Metanephros (tissue), 1 donor: ENCODE measurements around the gene DUSP8. TPM values are rescaled to one million over a fixed set of nuclear protein-coding genes. Genes with fewer than 3 reads are reported as not detected.

Experiments used
- total RNA-seq: library from RNA; depleted of rRNA; stranded (reverse); fragments of >200 nt; gene quantifications from one replicate; pipeline ENCODE4 v1.2.3, GENCODE V29; 2014

DUSP8 gene, protein sequence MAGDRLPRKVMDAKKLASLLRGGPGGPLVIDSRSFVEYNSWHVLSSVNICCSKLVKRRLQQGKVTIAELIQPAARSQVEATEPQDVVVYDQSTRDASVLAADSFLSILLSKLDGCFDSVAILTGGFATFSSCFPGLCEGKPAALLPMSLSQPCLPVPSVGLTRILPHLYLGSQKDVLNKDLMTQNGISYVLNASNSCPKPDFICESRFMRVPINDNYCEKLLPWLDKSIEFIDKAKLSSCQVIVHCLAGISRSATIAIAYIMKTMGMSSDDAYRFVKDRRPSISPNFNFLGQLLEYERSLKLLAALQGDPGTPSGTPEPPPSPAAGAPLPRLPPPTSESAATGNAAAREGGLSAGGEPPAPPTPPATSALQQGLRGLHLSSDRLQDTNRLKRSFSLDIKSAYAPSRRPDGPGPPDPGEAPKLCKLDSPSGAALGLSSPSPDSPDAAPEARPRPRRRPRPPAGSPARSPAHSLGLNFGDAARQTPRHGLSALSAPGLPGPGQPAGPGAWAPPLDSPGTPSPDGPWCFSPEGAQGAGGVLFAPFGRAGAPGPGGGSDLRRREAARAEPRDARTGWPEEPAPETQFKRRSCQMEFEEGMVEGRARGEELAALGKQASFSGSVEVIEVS
- 4.3 TPM for total RNA-seq

GRCh38 chr11:1572197-1573076 lies at the start of gene DUSP8:
Gene DUSP8, minus strand, starts transcription at chr11:1572271. Its CDS starts 6,445 bp downstream, at chr11:1565826.

DNA sequence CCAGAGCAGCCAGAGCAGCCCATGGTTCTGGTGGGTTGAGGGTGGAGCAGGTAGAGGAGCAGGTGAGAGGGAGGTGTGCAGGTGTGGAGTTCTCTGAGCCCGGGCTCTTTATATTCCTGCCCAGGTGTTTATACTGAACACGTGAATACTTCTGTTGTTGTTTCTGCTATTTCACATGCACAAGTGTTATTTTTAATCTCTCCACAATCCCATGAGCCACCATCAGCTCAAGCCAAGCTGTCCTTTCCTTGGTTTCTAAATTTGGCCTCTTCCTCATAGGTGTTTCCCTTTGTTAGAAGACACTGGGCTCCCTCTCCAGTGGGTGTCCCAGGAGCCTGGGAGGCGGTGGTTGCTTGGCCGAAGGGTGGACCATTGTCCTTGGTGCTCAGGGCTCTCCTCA lies 36.3 kb upstream of the DUSP8 start, which contains the start of gene KRTAP5-3:
Gene KRTAP5-3 (minus strand): TSS at position 101 of the 400 bp plus-strand sequence. CDS start 78 bp downstream, at position 23.

DNA sequence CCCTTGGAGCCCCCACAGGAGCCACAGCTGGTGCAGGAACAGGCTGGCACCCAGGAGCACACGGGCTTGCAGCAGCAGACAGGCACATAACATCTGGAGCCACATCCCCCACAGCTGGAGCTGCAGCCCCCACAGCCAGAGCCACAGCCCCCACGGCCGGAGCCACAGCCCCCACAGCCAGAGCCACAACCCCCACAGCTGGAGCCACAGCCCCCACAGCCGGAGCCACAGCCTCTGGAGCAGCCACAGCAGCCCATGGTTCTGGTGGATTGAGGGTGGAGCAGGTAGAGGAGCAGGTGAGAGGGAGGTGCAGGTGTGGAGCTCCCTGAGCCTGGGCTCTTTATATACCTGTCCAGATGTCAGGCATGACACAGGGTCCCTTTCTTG lies 25.9 kb upstream of the DUSP8 start, which contains the start of gene KRTAP5-2:
Gene KRTAP5-2 (minus strand): TSS at position 301 of the 387 bp plus-strand sequence. CDS start 44 bp downstream, at position 257.

GRCh38 chr11:1584661-1585370 lies 12.7 kb upstream of the DUSP8 start, which contains the start of gene KRTAP5-1:
Gene KRTAP5-1, minus strand, starts transcription at chr11:1585283. Its CDS starts 34 bp downstream, at chr11:1585249.

Other genes with a start within 250 kb of the DUSP8 start
- gene BRSK2, start 182.3 kb downstream of the DUSP8 start, total RNA-seq = 0.47 TPM
- 32.3 TPM for gene MOB2, start 85.5 kb downstream of the DUSP8 start, total RNA-seq
- gene KRTAP5-1, start 13.0 kb upstream of the DUSP8 start, total RNA-seq = not detected
- not detected for gene KRTAP5-2, start 26.0 kb upstream of the DUSP8 start, total RNA-seq
- not detected for gene KRTAP5-3, start 36.2 kb upstream of the DUSP8 start, total RNA-seq
- gene KRTAP5-4, start 49.9 kb upstream of the DUSP8 start, total RNA-seq = not detected
- gene KRTAP5-5, start 57.5 kb upstream of the DUSP8 start, total RNA-seq = not detected
- not detected for gene KRTAP5-6, start 124.9 kb upstream of the DUSP8 start, total RNA-seq
- 0.35 TPM for gene IFITM10, start 178.3 kb upstream of the DUSP8 start, total RNA-seq
- gene CTSD, start 191.7 kb upstream of the DUSP8 start, total RNA-seq = 236 TPM